ENCODE data around the gene NCK2.

The NCK2 gene

GRCh38 chr2:105712166-105712915 is 32.4 kb upstream of the NCK2 start:
- no peak for DNase-seq (ENCODE audit: low read depth, low spot score)
- ChIA-PET POLR2A (no interaction called here), CTCF (no interaction called here)
- no peak overlapping the region for H3K4me3 ChIP-seq (ENCODE audit: low read depth, low read length)
- TF ChIP-seq CTCF (IDR thresholded peaks at IDR 0.05; ENCODE audit: insufficient read depth, low read length, missing control alignments) = no peak

- no peak for TF ChIP-seq CTCF (IDR thresholded peaks at IDR 0.05; ENCODE audit: insufficient read depth, low read length, missing control alignments)
Measured at GRCh38 chr2:105712981-105713596, 31.6 kb upstream of the NCK2 start.

GRCh38 chr2:105714141-105714540 is 30.6 kb upstream of the NCK2 start:
- CTCF ChIA-PET = no interaction called here
- no peak for DNase-seq (ENCODE audit: low read depth, low spot score)
- H3K4me3 ChIP-seq (ENCODE audit: low read depth, low read length) = no peak overlapping the region
- POLR2A ChIA-PET = no interaction called here
- no peak for TF ChIP-seq CTCF (IDR thresholded peaks at IDR 0.05; ENCODE audit: insufficient read depth, low read length, missing control alignments)

More at GRCh38 chr2:105712981-105713596, 31.6 kb upstream of the NCK2 start:
- no peak for DNase-seq (ENCODE audit: low read depth, low spot score)
- CTCF ChIA-PET = no interaction called here
- POLR2A ChIA-PET = no interaction called here
- no peak overlapping the region for H3K4me3 ChIP-seq (ENCODE audit: low read depth, low read length)

- no peak overlapping the region for H3K4me3 ChIP-seq (ENCODE audit: low read depth, low read length)
- POLR2A ChIA-PET = no interaction called here
- TF ChIP-seq CTCF (IDR thresholded peaks at IDR 0.05; ENCODE audit: insufficient read depth, low read length, missing control alignments) = no peak
- CTCF ChIA-PET = no interaction called here
- DNase-seq (ENCODE audit: low read depth, low spot score) = no peak
Measured at GRCh38 chr2:105718846-105719481, 25.7 kb upstream of the NCK2 start.

GRCh38 chr2:105721991-105722511 is 22.7 kb upstream of the NCK2 start:
- no peak for TF ChIP-seq CTCF (IDR thresholded peaks at IDR 0.05; ENCODE audit: insufficient read depth, low read length, missing control alignments)
- CTCF ChIA-PET = no interaction called here
- POLR2A ChIA-PET = no interaction called here
- no peak for DNase-seq (ENCODE audit: low read depth, low spot score)
- no peak overlapping the region for H3K4me3 ChIP-seq (ENCODE audit: low read depth, low read length)

- no peak overlapping the region for H3K4me3 ChIP-seq (ENCODE audit: low read depth, low read length)
- TF ChIP-seq CTCF (IDR thresholded peaks at IDR 0.05; ENCODE audit: insufficient read depth, low read length, missing control alignments) = no peak
- no peak for DNase-seq (ENCODE audit: low read depth, low spot score)
- CTCF ChIA-PET = no interaction called here
- POLR2A ChIA-PET = no interaction called here
Measured at GRCh38 chr2:105722726-105723297, 21.9 kb upstream of the NCK2 start.

Data from AG04449 (cell line).